Stimulated activated CD8-positive, alpha-beta memory T cell treated with anti-CD3 and anti-CD28 coated beads, Interleukin-15, amount 100 ng/mL, for 48 hours (primary cell): ENCODE data around the gene ADGRB3.
"Not testable (repeated sequence)": the region's sequence is repeated elsewhere in the genome, so short reads cannot be mapped to it uniquely, and the experiment has no call there.

Experiments
- DNase-seq, 2 donors: peaks; one replicate each; pipeline ENCODE4 v3.0.0-alpha.2; 2020; ENCODE audit warnings: low read depth in 2 of 2

ADGRB3 gene

GRCh38 chr6:68947721-68948120 lies 312.6 kb downstream of the ADGRB3 start:
- no peak for DNase-seq

DNA sequence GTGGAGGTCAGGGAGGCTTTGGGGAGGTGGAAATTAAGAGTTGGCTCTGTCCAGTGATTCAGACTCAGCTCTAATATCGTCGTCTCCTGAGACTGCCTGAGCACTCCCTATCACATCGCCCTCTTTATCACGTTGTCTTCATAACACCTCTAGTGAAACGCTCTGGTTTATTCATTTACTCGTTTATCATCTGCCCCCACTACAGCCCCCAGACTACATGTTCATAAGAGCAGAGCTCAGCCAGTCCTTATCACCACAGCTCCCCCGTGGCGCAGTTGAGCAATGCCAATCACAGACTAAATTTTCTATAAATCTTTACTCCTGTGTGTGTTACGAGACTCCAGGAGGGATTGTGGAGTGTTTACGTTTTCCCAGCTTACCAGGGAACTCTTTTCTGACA lies 316.2 kb downstream of the ADGRB3 start:
- no peak for DNase-seq

- DNase-seq: no peak
Measured at GRCh38 chr6:68958327-68958726, 323.2 kb downstream of the ADGRB3 start.

- DNase-seq: peak; percentile 5 to 9
Measured at GRCh38 chr6:68967549-68968300, 332.6 kb downstream of the ADGRB3 start.

DNA sequence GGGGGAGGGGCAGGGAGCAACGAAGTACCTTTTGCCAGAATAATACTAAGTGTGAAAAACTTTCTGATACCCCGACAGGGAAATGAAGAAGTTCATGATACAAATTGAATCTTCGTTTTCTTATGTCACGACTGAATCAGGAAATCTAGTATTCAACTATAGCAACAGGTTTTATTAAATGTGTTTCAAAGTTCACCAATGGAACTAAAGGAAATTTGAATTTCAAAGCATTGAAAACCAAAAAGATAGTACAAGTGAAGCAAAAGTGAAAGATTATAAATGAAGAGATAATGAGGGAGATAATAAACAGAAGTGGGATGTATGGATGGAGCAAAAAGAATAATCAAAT lies 333.2 kb downstream of the ADGRB3 start:
- DNase-seq: no peak

GRCh38 chr6:68973066-68973465 lies 338.0 kb downstream of the ADGRB3 start:
- DNase-seq: no peak

DNA sequence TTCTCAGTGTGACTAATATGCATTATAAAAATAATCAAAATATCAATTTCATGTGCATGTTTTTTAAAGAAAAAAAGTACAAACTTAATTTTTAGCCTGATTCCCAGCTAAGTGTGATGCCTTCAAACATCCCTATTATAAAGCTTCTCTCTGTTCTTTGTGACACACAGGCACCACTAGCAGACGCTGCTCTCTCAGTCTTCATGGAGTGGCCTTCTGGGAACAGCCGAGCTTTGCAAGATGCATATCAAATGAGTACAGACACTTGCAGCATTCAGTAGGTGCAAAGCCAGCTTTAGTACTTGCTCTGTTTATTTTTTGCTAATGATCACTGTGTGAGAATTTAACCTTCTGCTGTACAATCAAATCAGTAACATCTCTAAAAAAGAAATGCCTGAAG lies 340.0 kb downstream of the ADGRB3 start:
- DNase-seq: no peak

GRCh38 chr6:68975816-68976215 lies 340.7 kb downstream of the ADGRB3 start:
- DNase-seq: no peak

DNA sequence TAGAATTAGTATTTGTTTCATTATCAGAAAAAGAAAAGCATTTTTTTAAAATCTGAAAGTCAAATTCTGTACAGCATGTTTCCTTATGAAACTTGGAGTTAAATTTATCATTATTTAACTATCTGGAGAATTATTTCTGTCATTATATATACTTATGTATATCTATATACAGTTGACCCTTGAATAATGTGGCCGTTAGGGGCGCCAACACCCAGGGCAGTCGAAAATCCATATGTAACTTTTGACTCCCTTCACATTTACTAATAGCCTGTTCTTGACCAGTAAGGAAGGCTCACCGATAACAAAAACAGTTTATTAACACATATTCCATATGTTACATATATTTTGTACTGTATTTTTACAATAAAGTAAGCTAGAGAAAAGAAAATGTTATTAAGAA lies 341.2 kb downstream of the ADGRB3 start:
- no peak for DNase-seq

DNA sequence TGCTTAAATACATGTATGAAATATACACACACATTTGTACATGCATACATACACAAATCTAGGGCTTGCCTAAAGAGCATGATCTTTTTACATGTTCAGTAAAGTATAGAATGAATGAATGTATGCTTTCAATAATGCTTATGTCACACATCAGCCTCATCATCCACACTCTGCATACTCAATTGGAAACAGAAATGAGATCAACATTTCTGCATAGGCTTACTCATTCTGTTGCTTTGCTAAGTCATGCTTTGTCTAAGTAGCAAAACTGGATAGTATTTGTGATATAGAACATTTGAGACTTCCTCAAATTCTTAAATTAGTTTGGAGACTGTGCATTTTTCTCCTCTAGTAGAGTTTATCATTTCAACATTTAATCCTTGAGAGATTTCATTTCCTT lies 343.3 kb downstream of the ADGRB3 start:
- DNase-seq: no peak

GRCh38 chr6:68981668-68982067 lies 346.6 kb downstream of the ADGRB3 start:
- not testable (repeated sequence) for DNase-seq

- DNase-seq: no peak
Measured at GRCh38 chr6:68988698-68989097, 353.6 kb downstream of the ADGRB3 start.

- no peak for DNase-seq
Measured at GRCh38 chr6:68990317-68990716, 355.2 kb downstream of the ADGRB3 start.

DNA sequence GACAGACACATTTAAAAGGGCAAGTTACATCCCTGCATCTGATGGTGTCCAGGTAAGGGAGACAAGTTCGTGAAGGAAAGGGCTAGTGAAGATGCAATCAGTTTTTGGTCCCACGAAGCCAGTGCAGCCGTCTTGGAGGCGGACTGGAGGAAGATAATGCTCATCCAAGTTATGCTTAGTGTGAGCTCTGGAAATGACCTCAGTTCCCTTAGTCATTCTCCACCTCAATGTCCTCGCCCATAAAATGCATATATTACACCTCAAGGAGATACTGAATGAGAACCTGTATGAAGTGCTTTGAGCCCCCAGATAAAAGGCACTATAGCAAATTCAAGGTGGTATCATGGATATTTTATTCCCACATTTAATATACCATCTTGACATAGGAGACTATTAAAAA lies 358.8 kb downstream of the ADGRB3 start:
- no peak for DNase-seq

DNA sequence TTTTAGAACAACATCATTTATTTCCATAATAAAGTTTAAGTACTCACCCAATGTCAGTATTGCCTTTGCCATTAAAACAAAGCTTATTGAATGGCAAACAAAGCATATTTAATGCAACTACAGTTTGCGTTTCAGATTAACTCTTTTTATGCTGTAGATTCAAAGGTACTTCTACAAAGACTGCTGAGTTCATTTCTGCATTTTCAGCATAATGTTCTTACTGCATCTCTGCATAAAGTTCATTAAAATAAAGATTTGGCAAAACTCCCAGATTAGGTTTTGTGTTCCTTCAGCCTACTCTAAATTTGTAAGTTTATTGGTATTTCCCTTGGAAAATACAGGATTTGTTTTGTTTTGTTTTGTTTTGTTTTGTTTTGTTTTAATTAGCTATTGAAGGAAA lies 359.4 kb downstream of the ADGRB3 start:
- no peak for DNase-seq

GRCh38 chr6:69005199-69005598 lies 370.1 kb downstream of the ADGRB3 start:
- DNase-seq: no peak

- no peak for DNase-seq
Measured at GRCh38 chr6:69007781-69008180, 372.7 kb downstream of the ADGRB3 start.

- DNase-seq: no peak
Measured at GRCh38 chr6:69012211-69012610, 377.1 kb downstream of the ADGRB3 start.

- DNase-seq: no peak
Measured at GRCh38 chr6:69012876-69013275, 377.8 kb downstream of the ADGRB3 start.

GRCh38 chr6:69018906-69019305 lies 383.8 kb downstream of the ADGRB3 start:
- no peak for DNase-seq

DNA sequence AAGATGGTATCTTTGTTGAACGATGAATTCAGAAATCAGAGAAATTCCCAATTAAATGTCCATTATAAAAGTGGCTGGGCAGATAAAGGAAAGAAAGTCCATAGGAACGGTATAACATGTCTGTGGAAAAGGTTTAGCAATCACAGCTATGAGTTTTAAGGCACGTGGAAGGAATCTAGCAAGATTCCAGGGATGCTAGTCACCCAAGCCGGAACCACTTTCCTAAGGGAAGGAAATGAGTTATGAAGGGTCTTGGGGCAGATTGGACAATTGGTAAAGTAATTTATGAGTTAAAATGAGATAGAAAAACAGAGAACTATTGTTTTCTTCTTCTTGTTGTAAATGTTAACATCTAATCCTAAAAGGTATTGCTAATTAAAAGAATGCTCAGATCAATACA lies 384.8 kb downstream of the ADGRB3 start:
- no peak for DNase-seq

DNA sequence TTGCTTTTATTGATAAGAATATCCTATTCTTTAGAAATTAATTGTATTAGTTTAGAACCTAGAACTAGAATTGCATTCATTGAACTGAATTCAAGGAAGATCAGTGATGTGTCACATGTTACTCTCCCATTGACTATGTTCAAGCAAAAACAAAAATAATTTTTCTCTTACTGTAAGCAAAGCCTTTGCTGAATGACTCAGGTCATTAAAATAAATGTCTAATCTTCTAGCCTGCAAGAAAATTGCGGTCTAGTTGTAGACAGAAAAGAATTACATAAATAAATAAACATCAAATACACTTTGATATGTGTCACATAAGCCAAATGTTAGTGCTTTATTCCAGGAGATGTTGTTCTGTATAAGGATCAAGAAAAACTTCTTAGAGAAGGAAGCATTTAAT lies 387.9 kb downstream of the ADGRB3 start:
- no peak for DNase-seq

DNA sequence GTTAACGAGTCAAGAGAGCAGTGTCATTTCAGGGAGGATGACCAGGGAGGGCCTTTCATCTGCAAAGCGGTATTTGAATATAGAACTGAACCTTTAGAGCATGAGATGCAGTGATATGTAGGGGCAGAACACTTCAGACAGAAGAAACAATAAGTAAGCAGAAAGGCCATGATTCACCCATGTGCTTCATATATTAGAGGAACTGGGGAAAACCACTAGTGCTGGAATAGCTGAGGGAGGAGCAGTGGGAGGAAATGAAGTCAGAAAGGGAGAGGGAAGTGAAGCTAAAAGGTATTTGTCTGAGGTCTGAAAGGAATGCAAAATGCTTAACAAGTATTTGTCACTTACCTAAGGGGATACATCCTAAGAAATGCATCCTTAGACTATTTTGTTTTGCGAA lies 391.2 kb downstream of the ADGRB3 start:
- no peak for DNase-seq

DNA sequence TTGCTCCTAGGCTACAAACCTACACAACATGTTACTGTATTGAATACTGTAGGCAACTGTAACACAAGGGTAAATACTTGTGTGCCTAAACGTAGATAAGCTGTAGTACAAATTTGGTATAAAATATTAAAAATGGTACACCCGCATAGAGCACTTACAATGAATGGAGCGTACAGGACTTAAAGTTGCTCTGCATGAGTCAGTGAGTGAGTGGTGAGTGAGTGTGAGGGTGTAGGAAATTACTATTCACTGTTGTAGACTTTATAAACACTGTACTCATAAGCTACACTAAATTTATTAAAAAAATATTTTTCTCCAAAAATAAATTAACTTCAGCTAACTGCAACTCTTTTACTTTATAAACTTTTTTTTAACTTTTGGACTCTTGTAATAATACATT lies 391.6 kb downstream of the ADGRB3 start:
- no peak for DNase-seq
